ENCODE data around the gene TRAF1. TPM values are rescaled to one million over a fixed set of nuclear protein-coding genes. Genes with fewer than 3 reads are reported as not detected.

The TRAF1 gene
- total and polyA plus RNA-seq, 4 donors: 3.9 to 23.1 (median 6.1) TPM

- Histone ChIP-seq H3K27ac (ENCODE audit: low read depth in 1 of 2, low read length in 1 of 2) (no peak overlapping the region), H3K9ac (ENCODE audit: insufficient read depth in 1 of 2, low read length in 2 of 2) (no peak overlapping the region), H3K4me3 (no peak overlapping the region), H3K9me3 (ENCODE audit: control insufficient read depth in 4 of 4, insufficient read depth in 3 of 4, low read length in 3 of 4) (no peaks in the 10 kb centered on the region), H3K4me1 (ENCODE audit: control insufficient read depth in 5 of 5, insufficient read depth in 5 of 5, low read length in 5 of 5) (peaks cover 0 to 30% (median 5%) of the 10 kb centered on the region in 5 donors), H3K36me3 (ENCODE audit: control insufficient read depth in 4 of 4, insufficient read depth in 4 of 4, low read length in 4 of 4) (peaks cover 0 to 8% (median 5%) of the 10 kb centered on the region in 4 donors), H3K27me3 (ENCODE audit: control insufficient read depth in 3 of 3, insufficient read depth in 3 of 3, low read length in 2 of 3) (no peaks in the 10 kb centered on the region)
- ATAC-seq (ENCODE audit: insufficient read depth, low FRiP score) (no peak), DNase-seq (no peak)
- 94 to 95% methylated on average over 10 of the region's 10 CpGs for WGBS, 2 donors
- TF ChIP-seq CTCF (IDR thresholded peaks at IDR 0.05; ENCODE audit: control extremely low read depth, extremely low read depth): no peak
These were observed 52.1 kb downstream of the TRAF1 start for GRCh38 chr9:120874226-120875194.

- Histone ChIP-seq H3K36me3 (ENCODE audit: control insufficient read depth in 4 of 4, insufficient read depth in 4 of 4, low read length in 4 of 4) (peaks cover 0 to 8% (median 5%) of the 10 kb centered on the region in 4 donors), H3K9ac (ENCODE audit: insufficient read depth in 1 of 2, low read length in 2 of 2) (no peak overlapping the region), H3K4me1 (ENCODE audit: control insufficient read depth in 5 of 5, insufficient read depth in 5 of 5, low read length in 5 of 5) (peaks cover 0 to 35% (median 9%) of the 10 kb centered on the region in 5 donors), H3K9me3 (ENCODE audit: control insufficient read depth in 4 of 4, insufficient read depth in 3 of 4, low read length in 3 of 4) (no peaks in the 10 kb centered on the region), H3K4me3 (no peak overlapping the region), H3K27me3 (ENCODE audit: control insufficient read depth in 3 of 3, insufficient read depth in 3 of 3, low read length in 2 of 3) (no peaks in the 10 kb centered on the region), H3K27ac (ENCODE audit: low read depth in 1 of 2, low read length in 1 of 2) (no peak overlapping the region)
- DNase-seq: no peak
- TF ChIP-seq CTCF (IDR thresholded peaks at IDR 0.05; ENCODE audit: control extremely low read depth, extremely low read depth): no peak
- 82 to 87% methylated on average over 4 of the region's 4 CpGs for WGBS, 2 donors
- no peak for ATAC-seq (ENCODE audit: insufficient read depth, low FRiP score)
These were observed 53.1 kb downstream of the TRAF1 start for GRCh38 chr9:120873512-120873911.

GRCh38 chr9:120872791-120873502 lies 53.6 kb downstream of the TRAF1 start:
- H3K9me3 ChIP-seq (ENCODE audit: control insufficient read depth in 4 of 4, insufficient read depth in 3 of 4, low read length in 3 of 4): no peaks in the 10 kb centered on the region
- H3K27me3 ChIP-seq (ENCODE audit: control insufficient read depth in 3 of 3, insufficient read depth in 3 of 3, low read length in 2 of 3): no peaks in the 10 kb centered on the region
- WGBS, 2 donors: 94 to 96% methylated on average over 3 of the region's 3 CpGs
- H3K4me1 ChIP-seq (ENCODE audit: control insufficient read depth in 5 of 5, insufficient read depth in 5 of 5, low read length in 5 of 5): peaks cover 0 to 29% (median 7%) of the 10 kb centered on the region in 5 donors
- DNase-seq: no peak
- no peak for ATAC-seq (ENCODE audit: insufficient read depth, low FRiP score)
- no peak for TF ChIP-seq CTCF (IDR thresholded peaks at IDR 0.05; ENCODE audit: control extremely low read depth, extremely low read depth)
- H3K9ac ChIP-seq (ENCODE audit: insufficient read depth in 1 of 2, low read length in 2 of 2): no peak overlapping the region
- peak overlapping the region in 1 of 2 donors; percentile 20 for H3K27ac ChIP-seq (ENCODE audit: low read depth in 1 of 2, low read length in 1 of 2)
- H3K36me3 ChIP-seq (ENCODE audit: control insufficient read depth in 4 of 4, insufficient read depth in 4 of 4, low read length in 4 of 4): peaks cover 0 to 8% (median 5%) of the 10 kb centered on the region in 4 donors
- no peak overlapping the region for H3K4me3 ChIP-seq
